HL-60 (cell line): ENCODE data around the gene FHIT.

Experiments
- GABPA ChIP-seq: IDR thresholded peaks from 2 replicates; pipeline ENCODE4 v1.6.1; 2012; ENCODE audit warnings: low read depth
- TF ChIP-seq, protein P1 (sequence below): IDR thresholded peaks from one replicate; pipeline ENCODE4 v1.5.1; 2011; ENCODE audit warnings: low read length, control low read depth, inconsistent platforms; ENCODE audit not compliant: insufficient read depth

GRCh38 chr3:61043156-61043555 is 208.1 kb downstream of the FHIT start:
- TF ChIP-seq, protein P1, sequence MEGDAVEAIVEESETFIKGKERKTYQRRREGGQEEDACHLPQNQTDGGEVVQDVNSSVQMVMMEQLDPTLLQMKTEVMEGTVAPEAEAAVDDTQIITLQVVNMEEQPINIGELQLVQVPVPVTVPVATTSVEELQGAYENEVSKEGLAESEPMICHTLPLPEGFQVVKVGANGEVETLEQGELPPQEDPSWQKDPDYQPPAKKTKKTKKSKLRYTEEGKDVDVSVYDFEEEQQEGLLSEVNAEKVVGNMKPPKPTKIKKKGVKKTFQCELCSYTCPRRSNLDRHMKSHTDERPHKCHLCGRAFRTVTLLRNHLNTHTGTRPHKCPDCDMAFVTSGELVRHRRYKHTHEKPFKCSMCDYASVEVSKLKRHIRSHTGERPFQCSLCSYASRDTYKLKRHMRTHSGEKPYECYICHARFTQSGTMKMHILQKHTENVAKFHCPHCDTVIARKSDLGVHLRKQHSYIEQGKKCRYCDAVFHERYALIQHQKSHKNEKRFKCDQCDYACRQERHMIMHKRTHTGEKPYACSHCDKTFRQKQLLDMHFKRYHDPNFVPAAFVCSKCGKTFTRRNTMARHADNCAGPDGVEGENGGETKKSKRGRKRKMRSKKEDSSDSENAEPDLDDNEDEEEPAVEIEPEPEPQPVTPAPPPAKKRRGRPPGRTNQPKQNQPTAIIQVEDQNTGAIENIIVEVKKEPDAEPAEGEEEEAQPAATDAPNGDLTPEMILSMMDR, result no peak
- TF ChIP-seq GABPA, result no peak
